ENCODE results near the gene RNF186. TPM values are rescaled to one million over a fixed set of nuclear protein-coding genes. Genes with fewer than 3 reads are reported as not detected.
"Not testable (repeated sequence)": the region's sequence is repeated elsewhere in the genome, so short reads cannot be mapped to it uniquely, and the experiment has no call there.

The RNF186 gene
- total RNA-seq, 2 experiments from 2014 or later, result not detected

DNA sequence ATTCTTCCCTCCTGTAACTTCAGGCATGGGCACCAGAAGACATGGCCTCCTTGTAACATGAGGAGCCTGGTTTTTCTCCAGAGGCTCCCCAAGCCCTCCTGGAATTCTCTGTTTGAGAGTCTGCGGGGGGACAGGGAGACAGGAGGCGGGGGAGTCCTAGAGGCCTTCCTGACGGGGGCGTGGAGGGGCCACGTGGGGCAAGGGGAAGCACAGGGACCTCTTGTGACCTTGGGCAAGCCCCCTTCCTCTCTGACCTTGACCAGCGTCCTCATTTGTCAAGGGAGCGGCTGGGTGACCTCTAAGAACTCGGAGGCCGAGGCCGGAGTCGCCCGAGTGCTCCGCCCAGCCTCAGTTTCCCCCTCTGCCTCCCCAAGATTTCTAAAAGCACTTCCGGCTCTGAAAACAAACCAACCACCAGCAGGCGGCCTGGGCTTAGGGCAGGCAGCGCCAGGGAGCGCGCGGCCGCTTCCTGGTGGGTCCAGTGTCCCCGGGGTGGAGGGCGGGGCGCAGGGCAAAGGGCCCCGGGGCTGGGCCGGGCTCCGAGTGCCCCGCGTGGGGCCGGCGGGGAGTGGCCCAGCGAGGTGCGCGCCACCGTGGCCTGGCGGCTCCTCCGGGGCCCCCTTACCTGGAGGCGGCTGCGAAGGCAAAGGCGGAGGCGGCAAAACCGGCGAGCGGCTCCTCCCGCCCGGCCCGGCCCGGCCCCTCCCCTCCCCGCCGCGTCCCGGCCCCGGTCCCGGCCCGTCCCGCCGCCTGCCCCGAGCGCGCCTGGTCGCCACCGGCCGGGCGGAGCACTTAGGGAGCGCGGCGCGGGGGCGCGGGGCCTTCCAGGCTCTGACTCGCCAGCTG lies 15.6 kb downstream of the RNF186 start, which contains the start of gene TMCO4:
Gene TMCO4 (minus strand): TSS at position 687 of the 846 bp plus-strand sequence. CDS start 19,158 bp downstream, outside the sequence.
- ChIA-PET POLR2A (no interaction called here), CTCF (no interaction called here)
- H3K4me1 Mint-ChIP-seq, result peaks cover 27% of the 10 kb centered on the region
- no peaks in the 10 kb centered on the region for H3K9me3 Mint-ChIP-seq
- peaks cover 5% of the 10 kb centered on the region for H3K36me3 Mint-ChIP-seq (ENCODE audit: low read depth)
- peak within 1 kb of the TSS; percentile 89 for H3K27ac Mint-ChIP-seq
- peaks cover 7% of the 10 kb centered on the region for H3K27me3 Mint-ChIP-seq
- DNase-seq, result peak; percentile 68
- H3K4me3 Mint-ChIP-seq, result peak within 1 kb of the TSS; percentile 75

DNA sequence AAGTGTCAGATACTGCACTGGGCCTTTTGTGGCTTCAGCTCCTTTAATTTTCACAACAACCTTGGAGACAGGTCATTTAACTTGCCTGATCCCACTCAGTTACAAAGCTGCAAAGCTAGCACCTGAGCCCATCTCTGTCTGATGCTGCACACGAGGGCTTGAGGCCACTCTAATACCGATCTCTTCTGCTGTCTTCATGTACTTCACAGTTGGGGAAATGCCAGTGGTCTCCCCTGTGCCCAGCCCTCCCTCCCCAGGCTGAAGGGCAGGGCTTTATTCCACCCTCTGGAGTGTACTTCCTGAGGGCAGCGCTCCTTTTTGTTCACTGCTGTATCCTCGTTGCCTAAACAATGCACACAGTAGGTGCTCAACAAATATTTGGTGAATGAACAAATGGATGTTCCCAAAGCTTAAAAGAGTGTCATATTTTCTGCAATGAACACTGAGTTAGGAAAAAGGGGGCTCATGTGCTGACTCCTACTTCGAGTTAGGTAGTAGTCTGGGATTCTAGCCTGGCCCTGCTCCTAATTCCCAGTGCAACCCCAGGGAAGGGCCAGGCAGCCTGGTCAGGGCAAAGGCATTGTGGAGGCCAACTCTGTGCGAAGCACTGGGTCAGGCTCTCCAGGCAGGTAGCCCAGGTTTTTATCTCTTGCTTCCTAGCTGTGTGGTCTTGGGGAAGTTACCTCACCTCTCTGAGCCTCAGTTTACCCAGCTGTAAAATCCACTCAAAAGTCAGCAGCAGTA lies 16.4 kb downstream of the RNF186 start:
- Mint-ChIP-seq H3K9me3 (no peaks in the 10 kb centered on the region), H3K4me3 (peak overlapping the region; percentile 75), H3K4me1 (peaks cover 34% of the 10 kb centered on the region), H3K36me3 (ENCODE audit: low read depth) (peaks cover 10% of the 10 kb centered on the region), H3K27me3 (peaks cover 7% of the 10 kb centered on the region), H3K27ac (peak overlapping the region; percentile 89)
- no peak for DNase-seq
- CTCF ChIA-PET, result interaction anchor here (0.9 kb wide), 1 partner anchor 13 kb away, joined by 4 read pairs; no protein-coding TSS in a partner anchor
- POLR2A ChIA-PET, result no interaction called here

- Mint-ChIP-seq H3K9me3 (no peaks in the 10 kb centered on the region), H3K4me1 (peaks cover 39% of the 10 kb centered on the region), H3K4me3 (no peak overlapping the region), H3K27me3 (peaks cover 7% of the 10 kb centered on the region), H3K27ac (peak overlapping the region; percentile 89), H3K36me3 (ENCODE audit: low read depth) (peaks cover 13% of the 10 kb centered on the region)
- POLR2A ChIA-PET, result no interaction called here
- CTCF ChIA-PET, result interaction anchor here (0.9 kb wide), 1 partner anchor 14 kb away, joined by 4 read pairs; no protein-coding TSS in a partner anchor
- DNase-seq, result no peak
Measured at GRCh38 chr1:19797827-19798226, 17.3 kb downstream of the RNF186 start.

DNA sequence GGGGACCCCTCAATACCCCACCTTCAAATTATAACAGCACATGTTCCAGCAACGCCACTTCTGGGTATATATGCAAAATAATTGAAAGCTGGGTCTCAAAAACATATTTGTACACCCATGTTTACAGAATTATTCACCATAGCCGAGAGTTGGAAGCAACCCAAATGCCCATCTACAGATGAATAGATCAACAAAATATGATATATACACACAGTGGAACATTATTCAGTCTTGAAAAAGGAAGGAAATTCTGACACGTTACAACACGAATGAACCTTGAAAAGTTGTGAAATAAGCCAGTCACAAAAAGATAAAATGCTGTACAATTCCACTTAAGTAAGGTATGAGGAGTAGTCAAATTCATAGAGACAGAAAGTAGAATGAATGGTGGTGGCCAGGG lies 20.5 kb downstream of the RNF186 start:
- Mint-ChIP-seq H3K4me1 (peaks cover 38% of the 10 kb centered on the region), H3K27me3 (no peaks in the 10 kb centered on the region), H3K27ac (no peak overlapping the region), H3K36me3 (ENCODE audit: low read depth) (peaks cover 25% of the 10 kb centered on the region), H3K4me3 (no peak overlapping the region), H3K9me3 (no peaks in the 10 kb centered on the region)
- DNase-seq, result no peak
- CTCF ChIA-PET, result no interaction called here
- POLR2A ChIA-PET, result no interaction called here

DNA sequence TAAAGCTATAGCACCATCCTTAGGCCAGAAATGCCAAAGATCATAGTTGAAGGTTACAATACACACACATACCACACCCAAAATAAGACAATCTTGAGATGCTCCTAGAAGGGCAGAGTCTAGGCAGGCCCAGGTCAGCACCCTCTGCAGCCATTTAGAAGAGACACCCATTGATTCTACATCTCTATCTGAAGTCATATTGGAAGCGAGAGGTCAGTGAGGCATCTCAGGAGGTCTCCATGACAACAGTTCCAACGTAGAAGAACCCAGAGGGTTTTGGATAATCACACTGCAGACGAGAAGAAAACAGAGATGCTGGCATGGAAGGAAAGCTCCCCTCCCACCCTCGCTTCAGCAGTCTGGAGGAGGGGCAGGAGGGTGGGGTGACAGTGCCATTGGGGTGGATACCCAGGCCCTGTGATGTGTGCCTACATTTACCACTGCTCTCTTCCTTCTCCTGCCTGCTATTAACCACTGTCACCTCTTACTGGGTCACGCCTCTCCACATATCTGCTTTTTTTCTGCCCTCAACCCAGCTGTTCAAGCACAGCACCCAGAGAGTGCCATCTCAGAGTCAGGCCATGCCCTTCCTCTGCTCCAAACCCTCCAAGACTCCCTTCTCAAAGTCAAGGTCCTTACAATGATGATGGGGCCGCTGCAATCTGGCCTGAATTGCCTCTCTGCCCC lies 21.6 kb downstream of the RNF186 start:
- ChIA-PET CTCF (no interaction called here), POLR2A (no interaction called here)
- no peaks in the 10 kb centered on the region for H3K9me3 Mint-ChIP-seq
- DNase-seq, result no peak
- H3K4me1 Mint-ChIP-seq, result peaks cover 28% of the 10 kb centered on the region
- H3K4me3 Mint-ChIP-seq, result no peak overlapping the region
- H3K27ac Mint-ChIP-seq, result no peak overlapping the region
- no peaks in the 10 kb centered on the region for H3K27me3 Mint-ChIP-seq
- peaks cover 25% of the 10 kb centered on the region for H3K36me3 Mint-ChIP-seq (ENCODE audit: low read depth)

- Mint-ChIP-seq H3K9me3 (no peaks in the 10 kb centered on the region), H3K4me1 (peaks cover 24% of the 10 kb centered on the region), H3K4me3 (no peak overlapping the region), H3K36me3 (ENCODE audit: low read depth) (peaks cover 25% of the 10 kb centered on the region), H3K27ac (no peak overlapping the region), H3K27me3 (no peaks in the 10 kb centered on the region)
- DNase-seq, result no peak
- ChIA-PET CTCF (no interaction called here), POLR2A (no interaction called here)
Measured at GRCh38 chr1:19792237-19793002, 22.7 kb downstream of the RNF186 start.

GRCh38 chr1:19790061-19790975 lies 24.8 kb downstream of the RNF186 start:
- Mint-ChIP-seq H3K4me1 (peaks cover 24% of the 10 kb centered on the region), H3K36me3 (ENCODE audit: low read depth) (peaks cover 25% of the 10 kb centered on the region)
- POLR2A ChIA-PET, H3K27ac Mint-ChIP-seq, H3K27me3 Mint-ChIP-seq, H3K9me3 Mint-ChIP-seq, H3K4me3 Mint-ChIP-seq, DNase-seq: not testable (repeated sequence)
- CTCF ChIA-PET, result interaction anchor here (0.5 to 0.7 kb wide), 2 partner anchors 55 to 1157 kb away, joined by 3 to 4 read pairs; no protein-coding TSS in a partner anchor

- no peak overlapping the region for H3K4me3 Mint-ChIP-seq
- no peaks in the 10 kb centered on the region for H3K9me3 Mint-ChIP-seq
- no peak for DNase-seq
- peaks cover 13% of the 10 kb centered on the region for H3K36me3 Mint-ChIP-seq (ENCODE audit: low read depth)
- H3K27me3 Mint-ChIP-seq, result no peaks in the 10 kb centered on the region
- ChIA-PET CTCF (no interaction called here), POLR2A (no interaction called here)
- no peak overlapping the region for H3K27ac Mint-ChIP-seq
- peaks cover 8% of the 10 kb centered on the region for H3K4me1 Mint-ChIP-seq
Measured at GRCh38 chr1:19786988-19787423, 28.1 kb downstream of the RNF186 start.

GRCh38 chr1:19785660-19786059 lies 29.4 kb downstream of the RNF186 start:
- H3K9me3 Mint-ChIP-seq, result no peaks in the 10 kb centered on the region
- peaks cover 7% of the 10 kb centered on the region for H3K36me3 Mint-ChIP-seq (ENCODE audit: low read depth)
- H3K4me1 Mint-ChIP-seq, result peaks cover 7% of the 10 kb centered on the region
- no peak for DNase-seq
- H3K27ac Mint-ChIP-seq, result no peak overlapping the region
- ChIA-PET CTCF (no interaction called here), POLR2A (no interaction called here)
- no peaks in the 10 kb centered on the region for H3K27me3 Mint-ChIP-seq
- H3K4me3 Mint-ChIP-seq, result no peak overlapping the region

- Mint-ChIP-seq H3K27ac (no peak overlapping the region), H3K4me3 (no peak overlapping the region), H3K9me3 (peaks cover 2% of the 10 kb centered on the region), H3K36me3 (ENCODE audit: low read depth) (peaks cover 25% of the 10 kb centered on the region), H3K4me1 (no peaks in the 10 kb centered on the region), H3K27me3 (no peaks in the 10 kb centered on the region)
- ChIA-PET CTCF (no interaction called here), POLR2A (no interaction called here)
- DNase-seq, result no peak
Measured at GRCh38 chr1:19780267-19780877, 34.7 kb downstream of the RNF186 start.

GRCh38 chr1:19776933-19777332 lies 38.1 kb downstream of the RNF186 start:
- CTCF ChIA-PET, result interaction anchor here (1.2 kb wide), 1 partner anchor 105 kb away, joined by 3 read pairs; the partner anchor contains the start of gene OTUD3
- no peak overlapping the region for H3K4me3 Mint-ChIP-seq
- H3K4me1 Mint-ChIP-seq, result no peaks in the 10 kb centered on the region
- H3K27me3 Mint-ChIP-seq, result no peaks in the 10 kb centered on the region
- no peak overlapping the region for H3K27ac Mint-ChIP-seq
- POLR2A ChIA-PET, result no interaction called here
- H3K9me3 Mint-ChIP-seq, result peaks cover 2% of the 10 kb centered on the region
- no peak for DNase-seq
- peaks cover 19% of the 10 kb centered on the region for H3K36me3 Mint-ChIP-seq (ENCODE audit: low read depth)
